ENCODE results near the gene RPL27. TPM values are rescaled to one million over a fixed set of nuclear protein-coding genes. Genes with fewer than 3 reads are reported as not detected.
"Not testable (repeated sequence)": the region's sequence is repeated elsewhere in the genome, so short reads cannot be mapped to it uniquely, and the experiment has no call there.

RPL27 gene
- total RNA-seq, 1 experiment from 2014 or later = 1,565 TPM

GRCh38 chr17:42997390-42997983 lies 732 bp upstream of the RPL27 start:
- Histone ChIP-seq H3K36me3 (ENCODE audit: control insufficient read depth, insufficient read depth, low read length) (peaks cover 5% of the 10 kb centered on the region), H3K4me1 (peaks cover 16% of the 10 kb centered on the region), H3K4me3 (ENCODE audit: low read depth, low read length) (peak overlapping the region; percentile 28), H3K27me3 (replicated peaks; ENCODE audit: control insufficient read depth, insufficient read depth, low read length) (no peaks in the 10 kb centered on the region), H3K9me3 (no peaks in the 10 kb centered on the region)
- Mint-ChIP-seq H3K27ac (ENCODE audit: unreplicated experiment) (peak overlapping the region; percentile 99), H3K4me1 (ENCODE audit: low read depth, unreplicated experiment) (peaks cover 12% of the 10 kb centered on the region), H3K4me3 (ENCODE audit: unreplicated experiment) (peak overlapping the region; percentile 90), H3K36me3 (ENCODE audit: insufficient read depth, unreplicated experiment) (peaks cover 72% of the 10 kb centered on the region), H3K9me3 (ENCODE audit: unreplicated experiment) (no peaks in the 10 kb centered on the region), H3K27me3 (ENCODE audit: insufficient read depth, unreplicated experiment) (no peaks in the 10 kb centered on the region)
- intact Hi-C loops (cut with micrococcal nuclease; ENCODE audit: unreplicated experiment) = no loop called here
- no peak for DNase-seq
- BruUV-seq (replicated peaks) = TSS peak; percentile 41
- ChIA-PET CTCF (interaction anchor here (0.7 to 1.9 kb wide), 20 partner anchors 9 to 486 kb away, joined by 3 to 13 read pairs (median 4); partner anchors contain the start of genes BECN1, DHX8, IFI35 and TMEM106A), POLR2A (interaction anchor here (0.5 to 2.0 kb wide), 41 partner anchors 8 to 1324 kb away, joined by 3 to 37 read pairs (median 6); partner anchors contain the start of genes AARSD1, BECN1, BRCA1 and COA3)
- TF ChIP-seq CTCF (IDR thresholded peaks at IDR 0.05; ENCODE audit: insufficient read depth in 1 of 2, low read depth in 1 of 2, low read length in 1 of 2, severe bottlenecking in 1 of 2, unreplicated experiment in 1 of 2) = no peak

GRCh38 chr17:42999003-42999525 lies 845 bp downstream of the RPL27 start:
- no peaks in the 10 kb centered on the region for H3K9me3 Mint-ChIP-seq (ENCODE audit: unreplicated experiment)
- POLR2A ChIA-PET = interaction anchor here (0.6 to 2.0 kb wide), 10 partner anchors 8 to 1212 kb away, joined by 3 to 37 read pairs (median 15); partner anchors contain the start of genes IFI35, JUP, TMEM106A and VAT1
- DNase-seq = no peak
- H3K4me3 Mint-ChIP-seq (ENCODE audit: unreplicated experiment) = peak overlapping the region; percentile 90
- peaks cover 12% of the 10 kb centered on the region for H3K4me1 Mint-ChIP-seq (ENCODE audit: low read depth, unreplicated experiment)
- no peak for TF ChIP-seq CTCF (IDR thresholded peaks at IDR 0.05; ENCODE audit: insufficient read depth in 1 of 2, low read depth in 1 of 2, low read length in 1 of 2, severe bottlenecking in 1 of 2, unreplicated experiment in 1 of 2)
- H3K36me3 Mint-ChIP-seq (ENCODE audit: insufficient read depth, unreplicated experiment) = peaks cover 80% of the 10 kb centered on the region
- BruUV-seq (replicated peaks) = no TSS peak
- intact Hi-C loops (cut with micrococcal nuclease; ENCODE audit: unreplicated experiment) = loop anchor here (2.0 kb wide), 1 partner anchor 18 kb away; the partner anchor contains the start of genes PTGES3L and RUNDC1
- H3K27me3 ChIP-seq (replicated peaks; ENCODE audit: control insufficient read depth, insufficient read depth, low read length) = no peaks in the 10 kb centered on the region
- CTCF ChIA-PET = interaction anchor here (1.4 to 1.9 kb wide), 3 partner anchors 17 to 175 kb away, joined by 3 to 13 read pairs (median 4); partner anchors contain the start of gene BECN1
- peak overlapping the region; percentile 99 for H3K27ac Mint-ChIP-seq (ENCODE audit: unreplicated experiment)
- H3K4me1 ChIP-seq = peaks cover 16% of the 10 kb centered on the region
- no peaks in the 10 kb centered on the region for H3K27me3 Mint-ChIP-seq (ENCODE audit: insufficient read depth, unreplicated experiment)
- peaks cover 3% of the 10 kb centered on the region; the same call in 1 of the 2 replicates for H3K36me3 ChIP-seq (ENCODE audit: control insufficient read depth, insufficient read depth, low read length)
- peak overlapping the region; percentile 59 for H3K4me3 ChIP-seq (ENCODE audit: low read depth, low read length)
- no peaks in the 10 kb centered on the region for H3K9me3 ChIP-seq

- H3K27ac Mint-ChIP-seq (ENCODE audit: unreplicated experiment) = peak overlapping the region; percentile 48
- H3K27me3 ChIP-seq (replicated peaks; ENCODE audit: control insufficient read depth, insufficient read depth, low read length); CTCF ChIA-PET; intact Hi-C loops (cut with micrococcal nuclease; ENCODE audit: unreplicated experiment); BruUV-seq (replicated peaks); POLR2A ChIA-PET; H3K4me1 Mint-ChIP-seq (ENCODE audit: low read depth, unreplicated experiment); H3K9me3 ChIP-seq; H3K36me3 ChIP-seq (ENCODE audit: control insufficient read depth, insufficient read depth, low read length); H3K27me3 Mint-ChIP-seq (ENCODE audit: insufficient read depth, unreplicated experiment); DNase-seq; H3K4me3 ChIP-seq (ENCODE audit: low read depth, low read length); H3K9me3 Mint-ChIP-seq (ENCODE audit: unreplicated experiment): not testable (repeated sequence)
- peaks cover 16% of the 10 kb centered on the region for H3K4me1 ChIP-seq
- H3K36me3 Mint-ChIP-seq (ENCODE audit: insufficient read depth, unreplicated experiment) = peaks cover 74% of the 10 kb centered on the region
- H3K4me3 Mint-ChIP-seq (ENCODE audit: unreplicated experiment) = peak overlapping the region; percentile 16
These were observed 2.7 kb downstream of the RPL27 start for GRCh38 chr17:43000894-43001293.

All from Caco-2 (cell line).